Measurements from ENCODE around the gene ITGB7.

ITGB7 gene

GRCh38 chr12:53230108-53230845, 23.2 kb upstream of the ITGB7 start:
- no peak for DNase-seq (ENCODE audit: low read depth)

DNA sequence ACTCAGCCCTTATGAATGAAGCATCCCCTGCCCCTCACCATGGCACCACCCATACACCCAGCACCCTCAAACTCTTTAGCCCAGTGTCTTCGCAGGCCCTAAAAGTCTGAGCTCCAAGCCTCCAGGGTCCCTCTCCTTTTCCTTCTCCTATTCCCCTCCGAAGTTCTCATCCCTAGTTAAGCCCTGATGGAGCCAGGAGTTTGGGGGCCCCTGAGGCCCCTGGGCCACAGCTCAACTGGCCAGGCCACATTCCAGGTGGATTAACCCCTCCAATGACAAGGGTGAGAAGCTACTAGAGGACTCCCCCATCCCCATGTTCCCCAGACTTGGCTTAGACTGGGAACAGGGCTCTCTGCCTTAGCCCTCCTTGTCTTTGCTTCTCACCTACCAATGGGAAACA, 22.4 kb upstream of the ITGB7 start:
- DNase-seq (ENCODE audit: low read depth): no peak

- DNase-seq (ENCODE audit: low read depth): no peak
Measured at GRCh38 chr12:53227836-53228235, 20.8 kb upstream of the ITGB7 start.

- DNase-seq (ENCODE audit: low read depth): no peak
Measured at GRCh38 chr12:53227341-53227740, 20.3 kb upstream of the ITGB7 start.

DNA sequence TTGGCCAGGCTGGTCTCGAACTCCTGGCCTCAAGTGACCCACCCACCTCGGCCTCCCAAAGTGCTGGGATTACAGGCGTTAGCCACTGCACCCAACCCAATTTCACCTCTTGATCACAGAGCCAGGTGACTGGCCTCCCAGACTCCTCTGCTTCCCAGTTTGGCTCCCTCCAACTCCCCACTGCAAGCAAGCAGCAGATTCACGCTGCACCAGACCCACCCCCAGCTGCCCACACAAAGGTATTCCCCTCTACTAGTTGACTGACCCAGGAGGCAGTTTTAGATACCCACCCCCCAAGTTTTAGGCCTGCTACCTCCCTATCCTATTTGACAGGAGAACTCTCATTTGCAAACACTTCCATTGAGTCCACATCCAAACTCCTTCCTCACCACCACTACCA, 19.8 kb upstream of the ITGB7 start:
- no peak for DNase-seq (ENCODE audit: low read depth)

DNA sequence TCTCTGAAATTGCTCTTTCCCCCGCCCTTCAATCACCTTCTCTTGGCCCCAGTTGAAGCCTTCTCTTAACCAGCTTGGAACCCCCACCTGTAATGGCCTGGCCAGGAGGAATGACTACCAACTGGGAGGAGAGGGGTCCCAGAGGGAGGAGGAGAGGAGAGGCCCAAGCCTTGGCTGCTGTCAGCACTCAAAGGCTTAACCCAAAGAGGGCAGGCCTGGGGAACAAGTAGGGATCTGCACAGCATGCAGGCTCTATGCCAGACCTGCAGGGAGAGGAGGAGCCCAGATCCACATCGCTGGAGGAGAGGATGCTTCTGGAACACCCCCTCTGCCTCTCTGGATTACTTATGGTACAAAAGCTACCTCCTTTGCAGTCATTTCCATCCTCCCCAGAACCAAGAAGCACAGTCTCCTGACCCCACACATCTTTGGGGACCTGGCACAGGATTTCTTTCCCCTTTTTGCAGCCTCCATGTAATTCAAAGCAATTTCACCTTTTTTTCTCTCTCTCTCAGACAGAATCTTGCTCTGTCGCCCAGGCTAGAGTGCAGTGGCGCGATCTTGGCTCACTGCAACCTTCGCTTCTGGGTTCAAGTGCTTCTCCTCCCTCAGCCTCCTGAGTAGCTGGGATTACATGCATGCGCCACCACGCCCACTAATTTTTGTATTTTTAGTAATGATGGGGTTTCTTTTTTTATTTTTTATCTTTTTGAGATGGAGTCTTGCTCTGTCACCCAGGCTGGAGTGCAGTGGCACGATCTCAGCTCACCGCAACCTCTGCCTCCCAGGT, 18.8 kb upstream of the ITGB7 start:
- DNase-seq (ENCODE audit: low read depth): no peak

- no peak for DNase-seq (ENCODE audit: low read depth)
Measured at GRCh38 chr12:53224897-53225634, 18.0 kb upstream of the ITGB7 start.

DNA sequence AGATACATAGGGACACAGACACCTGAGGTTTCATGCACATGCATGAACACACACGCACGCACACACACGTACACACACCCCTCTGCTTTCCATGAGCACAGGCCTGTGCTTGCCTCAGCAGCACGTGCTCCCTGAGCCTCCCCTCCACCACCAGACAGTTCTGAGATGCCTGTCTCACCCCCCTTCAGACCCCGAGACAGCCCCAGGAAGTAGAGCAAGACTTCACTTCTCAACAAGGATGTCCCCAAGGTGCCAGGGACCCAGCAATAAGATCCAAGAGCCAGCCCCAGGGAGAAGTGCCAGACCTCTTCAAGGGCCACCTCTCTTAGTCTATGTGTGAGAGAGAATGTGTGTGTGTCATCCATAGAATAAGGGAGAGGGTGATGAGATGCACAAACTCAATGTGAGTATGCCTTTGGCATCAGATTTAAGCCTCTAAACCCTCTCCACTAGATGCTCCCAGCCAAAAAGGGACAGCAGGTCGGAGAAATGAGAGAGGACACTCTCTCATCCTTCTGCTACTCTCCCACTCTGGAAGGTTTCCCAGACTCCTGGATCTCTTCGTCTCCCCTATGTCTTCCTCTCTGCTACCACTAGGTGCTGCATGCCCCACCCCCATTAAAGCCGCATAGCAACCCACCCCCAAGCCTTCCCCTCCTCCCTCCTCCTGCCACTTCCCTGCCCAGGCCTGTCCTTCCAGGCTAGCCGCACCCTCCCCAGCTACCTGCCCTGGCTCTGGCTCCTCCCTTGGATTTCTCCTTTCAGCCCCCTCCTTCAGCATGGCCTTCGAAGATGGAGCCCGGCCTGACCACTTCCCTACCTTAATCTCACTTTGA, 17.2 kb upstream of the ITGB7 start:
- DNase-seq (ENCODE audit: low read depth): no peak

- DNase-seq (ENCODE audit: low read depth): no peak
Measured at GRCh38 chr12:53223389-53224060, 16.5 kb upstream of the ITGB7 start.

DNA sequence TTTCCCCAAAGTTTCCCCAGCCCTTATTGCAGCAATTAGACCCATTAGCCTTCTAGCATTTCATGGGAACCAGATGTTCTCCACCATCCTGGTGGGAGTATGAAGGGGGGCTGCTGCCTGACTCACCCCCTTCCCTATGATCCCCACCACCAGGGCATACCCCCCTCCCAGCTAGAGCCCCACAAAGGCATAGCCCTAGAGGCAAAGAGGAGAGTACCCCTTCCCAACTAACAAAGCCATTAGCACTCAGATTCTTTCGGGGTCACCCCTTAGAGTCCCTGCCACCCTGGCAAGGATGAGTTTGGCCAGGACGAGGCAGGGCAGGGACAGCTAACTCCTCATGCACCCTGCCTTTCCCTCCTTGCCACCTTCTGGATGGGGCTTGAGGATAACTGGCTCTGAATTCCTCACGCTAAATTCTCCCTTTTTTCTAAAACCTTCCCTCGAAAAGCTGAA, 15.8 kb upstream of the ITGB7 start:
- DNase-seq (ENCODE audit: low read depth): no peak

DNA sequence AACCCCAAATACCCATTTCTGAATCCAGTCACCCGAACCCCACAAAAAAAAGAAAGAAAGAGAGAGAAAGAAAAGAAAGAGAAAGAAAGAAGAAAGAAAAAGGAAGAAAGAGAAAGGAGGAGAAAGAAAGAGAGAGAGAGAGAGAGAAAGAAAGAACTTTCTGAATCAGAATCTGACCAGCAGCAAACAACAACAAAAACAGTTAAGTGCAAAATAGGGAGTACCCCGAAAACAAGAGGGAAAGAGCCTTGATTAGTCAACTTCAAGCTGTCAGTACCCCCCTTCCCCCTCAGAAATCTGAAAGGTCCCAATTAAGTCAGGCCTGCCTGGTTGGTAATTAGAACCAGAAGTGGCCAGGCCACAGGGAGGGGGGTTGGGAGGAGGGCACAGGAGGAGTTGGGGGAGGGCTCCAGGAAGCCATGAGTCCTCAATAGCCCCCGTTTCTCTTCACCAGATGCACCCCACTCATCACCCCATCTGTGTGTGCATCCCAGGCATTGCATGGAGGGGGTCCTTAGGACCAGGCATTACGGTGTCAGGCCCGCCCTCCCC, 15.2 kb upstream of the ITGB7 start:
- DNase-seq (ENCODE audit: low read depth): no peak

DNA sequence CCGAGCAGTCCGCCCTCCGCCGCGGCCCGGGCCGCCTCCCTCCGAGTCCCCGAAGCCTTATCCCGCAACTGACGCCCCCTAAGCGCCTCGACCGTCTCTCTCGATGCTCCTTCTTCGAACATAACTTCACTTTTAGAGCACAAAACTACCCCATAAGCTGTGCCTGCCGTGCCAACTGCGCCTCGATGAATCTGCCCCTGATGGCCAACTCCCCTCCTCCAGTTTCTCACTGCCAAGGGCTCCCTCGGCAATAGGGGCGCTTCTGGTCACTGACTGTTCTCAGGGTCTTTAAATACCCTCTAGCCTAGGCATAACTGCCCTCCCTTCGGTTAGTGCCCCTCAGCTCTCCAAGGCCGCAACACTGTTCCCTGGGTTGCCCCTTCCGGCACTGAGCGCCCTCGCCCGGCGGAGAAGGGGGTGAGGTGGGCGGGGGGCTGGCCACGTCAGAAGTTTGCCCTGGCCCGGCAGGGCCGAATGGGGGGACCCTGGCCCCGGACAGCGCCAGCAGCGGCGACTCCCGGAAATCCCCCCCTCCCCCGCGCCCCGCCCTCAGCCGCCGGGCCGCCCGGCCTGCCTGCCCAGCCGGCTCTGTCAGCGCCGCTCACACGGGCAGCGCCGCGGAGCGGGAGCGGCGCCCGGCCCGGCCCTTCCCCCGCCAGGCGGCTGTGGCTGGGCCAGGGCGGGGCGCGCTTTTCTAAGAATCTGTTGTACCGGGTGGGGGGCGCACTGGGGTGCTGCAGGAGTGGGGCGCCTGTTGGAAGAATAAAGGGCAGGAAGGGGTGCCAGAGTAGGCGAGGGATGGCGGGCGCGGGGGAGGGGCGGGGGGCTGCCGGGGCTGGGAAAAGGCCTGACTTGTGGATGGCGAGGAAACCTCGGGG, 14.4 kb upstream of the ITGB7 start:
- DNase-seq (ENCODE audit: low read depth): no peak

GRCh38 chr12:53220694-53221202, 13.7 kb upstream of the ITGB7 start:
- DNase-seq (ENCODE audit: low read depth): peak; percentile 79

DNA sequence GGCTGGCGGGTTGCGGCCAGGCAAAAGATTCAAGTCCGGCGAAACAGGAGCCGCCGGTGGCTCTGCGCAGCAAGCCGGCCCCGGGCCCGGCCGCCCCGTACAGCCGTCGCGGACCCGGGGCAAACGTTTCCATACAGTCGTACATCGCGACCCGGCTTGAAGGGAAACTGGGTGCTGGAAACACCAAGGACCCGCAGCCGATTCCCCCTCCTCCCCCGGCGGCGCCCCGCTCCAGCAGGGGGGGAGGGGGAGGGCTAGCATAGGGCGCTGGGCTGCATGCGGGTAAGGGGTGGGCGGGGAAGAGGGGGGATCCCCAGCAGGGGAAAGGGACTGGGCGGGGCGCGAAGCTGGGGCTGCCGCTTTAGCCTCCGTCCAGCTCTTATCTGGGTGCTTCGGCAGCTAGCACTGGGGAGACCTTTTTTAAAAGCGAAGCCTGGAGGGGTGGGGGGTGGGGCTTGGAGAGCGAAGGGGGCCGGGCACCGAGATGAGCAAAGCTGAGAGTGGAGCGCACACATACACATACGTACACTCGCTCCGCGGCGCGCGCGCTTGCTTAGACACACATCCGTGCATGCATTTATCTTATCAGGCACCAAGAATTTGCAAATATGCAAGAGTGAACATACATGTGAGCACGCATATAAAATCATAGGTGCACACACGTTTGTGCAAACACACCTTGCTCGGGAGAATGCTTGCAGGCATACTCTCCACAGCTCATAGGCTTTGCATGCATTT, 13.1 kb upstream of the ITGB7 start:
- peak; percentile 77 for DNase-seq (ENCODE audit: low read depth)

DNA sequence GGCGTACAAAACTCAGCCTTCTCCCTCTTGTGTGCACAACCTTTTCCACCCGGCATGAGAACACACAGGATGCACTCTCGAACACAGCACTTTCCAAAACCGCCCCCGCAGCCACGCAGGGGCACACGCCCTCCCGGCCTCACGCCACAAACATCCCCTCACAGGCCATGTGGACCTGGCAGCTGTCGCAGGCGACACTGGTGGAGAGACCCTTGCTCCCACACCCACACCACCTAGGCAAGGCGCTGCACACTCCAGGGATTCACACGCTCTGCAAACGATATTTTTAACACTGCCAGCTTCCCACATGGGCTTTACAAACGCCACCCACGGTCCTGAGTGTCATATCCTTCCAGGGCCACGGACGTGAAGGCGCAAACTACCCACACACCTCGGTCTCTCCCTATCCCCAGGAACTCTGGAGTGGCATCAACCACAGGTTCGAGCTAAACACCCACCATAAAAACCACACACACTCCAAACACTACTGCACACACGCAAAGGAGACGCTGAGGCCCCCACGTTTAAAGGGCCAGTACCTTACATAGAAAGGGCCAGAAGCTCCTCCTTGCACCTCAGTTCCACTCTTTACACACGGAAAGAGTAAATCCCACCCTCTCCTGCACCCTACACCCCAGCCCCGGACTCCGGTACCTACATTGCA, 12.4 kb upstream of the ITGB7 start:
- peak; percentile 70 for DNase-seq (ENCODE audit: low read depth)

- DNase-seq (ENCODE audit: low read depth): no peak
Measured at GRCh38 chr12:53218551-53219291, 11.7 kb upstream of the ITGB7 start.

DNA sequence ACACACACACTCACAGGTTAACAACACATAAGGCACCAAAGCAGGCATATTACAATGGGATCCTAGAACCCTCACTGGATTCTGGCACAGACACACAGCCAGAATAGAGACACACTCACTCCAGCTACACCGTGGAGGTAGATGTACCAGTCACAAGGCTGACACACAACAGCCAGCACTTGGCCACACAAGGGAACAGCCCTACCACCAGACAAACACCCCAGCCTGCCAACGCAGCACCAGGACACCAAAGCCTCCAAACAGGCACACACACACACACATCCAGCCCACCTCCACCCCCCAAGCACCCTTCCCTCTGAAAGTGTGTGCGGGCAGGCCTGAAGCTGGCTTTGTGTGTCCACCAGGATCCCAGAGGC, 10.9 kb upstream of the ITGB7 start:
- DNase-seq (ENCODE audit: low read depth): no peak
